Sigmoid colon (tissue), 4 donors: ENCODE results near the gene CCDC102B.

Experiments
- CTCF ChIP-seq, 4 experiments: fragments of 450-650 bp in 3 of 4; fragments of 200-600 bp in 1 of 4; IDR thresholded peaks; one replicate each; pipeline ENCODE4 v1.5.1; 2016 to 2019; ENCODE audit warnings: antibody characterized with exemption in 4 of 4, mild to moderate bottlenecking in 3 of 4, moderate library complexity in 2 of 4
- EP300 ChIP-seq, 4 donors: sonication (generic); formaldehyde crosslinking; IDR thresholded peaks; one replicate each; pipeline ENCODE4 v1.6.1; 2017; ENCODE audit warnings: antibody characterized with exemption in 4 of 4
- POLR2A ChIP-seq, 2 donors: fragments of 450-650 bp; IDR thresholded peaks; one replicate each; pipeline ENCODE4 v1.6.1; 2016; ENCODE audit warnings: antibody characterized with exemption in 2 of 2, mild to moderate bottlenecking in 2 of 2, moderate library complexity in 2 of 2
- POLR2AphosphoS5 ChIP-seq, 4 donors: sonication (generic); formaldehyde crosslinking; IDR thresholded peaks; one replicate each; pipeline ENCODE4 v1.6.1; 2017; ENCODE audit warnings: antibody characterized with exemption in 4 of 4

DNA sequence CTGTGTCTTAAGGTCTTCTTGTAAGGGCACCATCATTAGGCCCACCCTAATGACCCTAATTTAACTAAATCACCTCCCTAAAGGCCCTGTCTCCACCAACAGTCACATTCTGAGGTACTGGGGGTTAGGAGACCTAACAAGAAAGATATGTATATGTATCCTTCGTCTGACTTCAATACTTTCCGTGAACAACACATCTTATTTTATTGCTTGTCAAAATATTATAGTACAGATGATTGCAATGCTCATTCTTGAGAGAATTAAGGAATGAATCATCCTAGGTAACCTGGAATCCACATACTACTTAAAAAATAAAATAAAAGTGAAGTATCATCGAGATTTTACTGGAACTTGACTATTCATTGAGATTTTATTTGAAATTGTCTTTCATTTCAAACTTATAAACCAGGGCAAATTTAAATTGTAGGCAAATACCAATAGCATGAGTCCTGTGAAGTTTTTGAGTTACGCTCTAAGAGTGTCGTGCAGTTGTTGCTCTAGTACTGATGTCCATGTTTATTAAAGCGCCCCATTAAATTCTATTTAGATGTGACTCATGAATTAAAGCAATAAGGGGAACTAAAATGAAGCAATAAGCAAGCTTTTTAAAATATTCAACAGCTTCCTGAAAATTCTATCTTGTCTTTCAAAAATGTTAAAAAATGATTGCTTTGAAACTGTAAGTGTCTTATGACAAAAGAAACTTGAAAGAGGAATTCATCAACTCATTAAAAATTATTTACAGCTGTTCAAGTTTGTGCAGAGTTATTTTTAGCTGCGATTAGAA, 40.0 kb downstream of the CCDC102B start:
- TF ChIP-seq POLR2A (IDR thresholded peaks at IDR 0.05) (no peak), CTCF (IDR thresholded peaks at IDR 0.05) (no peak), POLR2AphosphoS5 (IDR thresholded peaks at IDR 0.05) (no peak), EP300 (IDR thresholded peaks at IDR 0.05) (no peak)
